IMR-90 (cell line): ENCODE measurements around the gene SWAP70. TPM values are rescaled to one million over a fixed set of nuclear protein-coding genes. Genes with fewer than 3 reads are reported as not detected.

Source experiments
- ATAC-seq: fragments of 200-7000 bp; cut with Tn5 transposase; 2 replicates; pipeline ENCODE4 v1.9.1; 2020; ENCODE audit warnings: low read depth, mild to moderate bottlenecking, moderate library complexity
- BruUV-seq: library from RNA; stranded (reverse); fragments of 400-500 nt; replicated peaks from 2 replicates; lab custom pipeline; 2021; lab: Mats Ljungman, UMichigan
- CTCF ChIA-PET: fragments of 300-600 bp; formaldehyde crosslinking; extraction: SDS; loops from one replicate; lab custom pipeline; 2021; ENCODE audit warnings: antibody characterized with exemption; lab: Yijun Ruan, JAX
- POLR2A ChIA-PET: fragments of 300-600 bp; sonication (Branson Sonifier 250); formaldehyde crosslinking; loops from one replicate; lab custom pipeline; 2022; ENCODE audit warnings: antibody characterized with exemption; ENCODE audit not compliant: unreplicated experiment; lab: Charles Lee
- DNase-seq: peaks from one replicate; pipeline ENCODE4 v3.0.0; 2013
- H2AFZ ChIP-seq: replicated peaks from 2 replicates; pipeline ENCODE3; 2013; ENCODE audit warnings: low read length, mild to moderate bottlenecking; ENCODE audit not compliant: poor library complexity
- H2AK5ac ChIP-seq: 2 replicates; pipeline ENCODE4 v1.6.1; 2013; ENCODE audit warnings: low read depth, low read length, inconsistent platforms
- H2AK9ac ChIP-seq: replicated peaks from 2 replicates; pipeline ENCODE3; 2013; ENCODE audit warnings: mild to moderate bottlenecking, low read depth, low read length, moderate library complexity; ENCODE audit not compliant: poor library complexity
- H2BK120ac ChIP-seq: 2 replicates; pipeline ENCODE4 v1.6.1; 2013; ENCODE audit warnings: low read depth, low read length, inconsistent platforms
- H2BK15ac ChIP-seq: 3 replicates; pipeline ENCODE4 v1.6.1; 2013; ENCODE audit warnings: low read depth, low read length, inconsistent platforms
- H2BK20ac ChIP-seq: 2 replicates; pipeline ENCODE4 v1.6.1; 2013; ENCODE audit warnings: low read depth, mild to moderate bottlenecking, inconsistent platforms, low read length, moderate library complexity
- H2BK5ac ChIP-seq: 2 replicates; pipeline ENCODE4 v1.6.1; 2013; ENCODE audit warnings: mild to moderate bottlenecking, low read depth, low read length, inconsistent platforms; ENCODE audit not compliant: poor library complexity, severe bottlenecking
- H3K14ac ChIP-seq: replicated peaks from 2 replicates; pipeline ENCODE4 v1.6.1; 2013; ENCODE audit warnings: low read depth, low read length, inconsistent platforms
- H3K18ac ChIP-seq: 2 replicates; pipeline ENCODE4 v1.6.1; 2013; ENCODE audit warnings: low read depth, low read length, control low read depth
- H3K23ac ChIP-seq: 2 replicates; pipeline ENCODE4 v1.6.1; 2013; ENCODE audit warnings: low read depth, low read length, inconsistent platforms
- H3K27ac ChIP-seq: 2 replicates; pipeline ENCODE4 v1.5.1; 2013; ENCODE audit warnings: mild to moderate bottlenecking, control low read depth, low read length; ENCODE audit not compliant: insufficient read depth
- H3K27me3 ChIP-seq: 2 replicates; pipeline ENCODE4 v1.6.1; 2013; ENCODE audit warnings: low read length; ENCODE audit not compliant: control insufficient read depth, insufficient read depth
- H3K36me3 ChIP-seq: 2 replicates; pipeline ENCODE4 v1.6.1; 2013; ENCODE audit warnings: low read length, mixed read lengths; ENCODE audit not compliant: control insufficient read depth, insufficient read depth
- H3K4ac ChIP-seq: 2 replicates; pipeline ENCODE4 v1.6.1; 2013; ENCODE audit warnings: low read depth, low read length, inconsistent platforms
- H3K4me1 ChIP-seq: 2 replicates; pipeline ENCODE4 v1.6.1; 2013; ENCODE audit warnings: low read length, mixed read lengths; ENCODE audit not compliant: control insufficient read depth, insufficient read depth
- H3K4me2 ChIP-seq: 2 replicates; pipeline ENCODE4 v1.6.1; 2013; ENCODE audit warnings: low read depth, mild to moderate bottlenecking, control low read depth, low read length, moderate library complexity
- H3K4me3 ChIP-seq: 2 replicates; pipeline ENCODE4 v1.5.1; 2013; ENCODE audit warnings: low read depth, mild to moderate bottlenecking, control low read depth, low read length, moderate library complexity; ENCODE audit not compliant: insufficient read depth
- H3K56ac ChIP-seq: 2 replicates; pipeline ENCODE4 v1.6.1; 2013; ENCODE audit warnings: low read length, inconsistent platforms; ENCODE audit not compliant: insufficient read depth; ENCODE audit errors: extremely low read depth
- H3K79me1 ChIP-seq, 2 experiments: 2 replicates each; pipeline ENCODE4 v1.6.1; 2013; ENCODE audit warnings: low read length in 2 of 2, inconsistent platforms in 1 of 2, low read depth in 1 of 2
- H3K9ac ChIP-seq: 2 replicates; pipeline ENCODE4 v1.6.1; 2013; ENCODE audit warnings: low read depth, low read length, control low read depth
- H3K9me1 ChIP-seq: 2 replicates; pipeline ENCODE4 v1.6.1; 2013; ENCODE audit warnings: low read length, inconsistent platforms; ENCODE audit not compliant: insufficient read depth
- H3K9me3 ChIP-seq: 2 replicates; pipeline ENCODE4 v1.6.1; 2013; ENCODE audit warnings: low read length; ENCODE audit not compliant: control insufficient read depth, insufficient read depth
- H4K20me1 ChIP-seq: 2 replicates; pipeline ENCODE4 v1.6.1; 2013; ENCODE audit warnings: low read length, inconsistent platforms; ENCODE audit not compliant: insufficient read depth
- H4K5ac ChIP-seq: 2 replicates; pipeline ENCODE4 v1.6.1; 2013; ENCODE audit warnings: mild to moderate bottlenecking, low read depth, low read length, control low read depth
- H4K8ac ChIP-seq, 2 experiments: 2 replicates each; pipeline ENCODE4 v1.6.1; 2013; ENCODE audit warnings: low read depth in 2 of 2, low read length in 2 of 2, control low read depth in 1 of 2, inconsistent platforms in 1 of 2
- H4K91ac ChIP-seq: 2 replicates; pipeline ENCODE4 v1.6.1; 2013; ENCODE audit warnings: low read depth, low read length, inconsistent platforms; ENCODE audit not compliant: insufficient read depth
- CEBPB ChIP-seq: IDR thresholded peaks from 2 replicates; pipeline ENCODE4 v1.6.1; 2012; ENCODE audit warnings: low read depth, low read length, improper control_type of control experiment
- CHD1 ChIP-seq: IDR thresholded peaks from 2 replicates; pipeline ENCODE4 v1.6.1; 2012; ENCODE audit warnings: low read depth, low read length, improper control_type of control experiment
- MAZ ChIP-seq: IDR thresholded peaks from 2 replicates; pipeline ENCODE4 v1.6.1; 2012; ENCODE audit warnings: low read depth, mild to moderate bottlenecking, low read length, improper control_type of control experiment, moderate library complexity, borderline replicate concordance
- POLR2A ChIP-seq: IDR thresholded peaks from 2 replicates; pipeline ENCODE4 v1.6.1; 2012; ENCODE audit warnings: mild to moderate bottlenecking, low read depth, low read length
- RCOR1 ChIP-seq: IDR thresholded peaks from 2 replicates; pipeline ENCODE4 v1.6.1; 2012; ENCODE audit warnings: mild to moderate bottlenecking, low read length, improper control_type of control experiment; ENCODE audit not compliant: insufficient replicate concordance
- RFX5 ChIP-seq: IDR thresholded peaks from 2 replicates; pipeline ENCODE4 v1.8.0; 2012; ENCODE audit warnings: low read depth, mild to moderate bottlenecking, low read length, moderate library complexity
- WGBS, 2 experiments: methylation state at CpG; one replicate each; pipeline versions ENCODE4 v1.1.5 to v1.1.7; 2013; ENCODE audit warnings: missing lambda C conversion rate in 2 of 2; ENCODE audit not compliant: insufficient read length in 1 of 2; ENCODE audit errors: extremely low coverage in 2 of 2; 5-methylcytosine and 5-hydroxymethylcytosine counted together
- dilution Hi-C: fragments of 300-500 bp; cut with HindIII; formaldehyde crosslinking; loops from one replicate; pipeline ENCODE4 v1.14.3; 2018; ENCODE audit warnings: low sequenced_read_pairs; ENCODE audit not compliant: unreplicated experiment
- in situ Hi-C: fragments of 300-500 bp; cut with MboI; formaldehyde crosslinking; loops from 3 replicates; pipeline ENCODE4 v1.14.3; 2019; ENCODE audit warnings: low sequenced_read_pairs, inconsistent platforms, mixed read lengths
- intact Hi-C: fragments of 100-400 bp; cut with micrococcal nuclease; formaldehyde crosslinking; loops from 2 replicates; pipeline ENCODE4 v1.10.0; 2022
- polyA plus RNA-seq, 3 experiments: library from polyadenylated mRNA; depleted of rRNA; stranded (reverse); fragments of >200 nt; gene quantifications; 2 replicates each; pipeline ENCODE4 v1.2.3, GENCODE V29; 2012; ENCODE audit warnings: low replicate concordance in 1 of 3
- total RNA-seq: library from RNA; depleted of rRNA; stranded (reverse); fragments of >200 nt; gene quantifications from 2 replicates; pipeline ENCODE4 v1.2.3, GENCODE V29; 2012
- TF ChIP-seq, protein P1 (sequence below): fragments of 150-350 bp; IDR thresholded peaks from 2 replicates; pipeline ENCODE4 v1.6.1; 2017; ENCODE audit warnings: mild to moderate bottlenecking, antibody characterized with exemption, low read length, low read depth
- TF ChIP-seq, protein P2 (sequence below): conservative IDR thresholded peaks from 2 replicates; pipeline ENCODE4 v1.5.1; 2012; ENCODE audit warnings: mild to moderate bottlenecking, low read depth, low read length, improper control_type of control experiment

The SWAP70 gene
- total and polyA plus RNA-seq, 2 of the 4 experiments (the other 2 are of a cell fraction) = 15.5 to 19.9 TPM

DNA sequence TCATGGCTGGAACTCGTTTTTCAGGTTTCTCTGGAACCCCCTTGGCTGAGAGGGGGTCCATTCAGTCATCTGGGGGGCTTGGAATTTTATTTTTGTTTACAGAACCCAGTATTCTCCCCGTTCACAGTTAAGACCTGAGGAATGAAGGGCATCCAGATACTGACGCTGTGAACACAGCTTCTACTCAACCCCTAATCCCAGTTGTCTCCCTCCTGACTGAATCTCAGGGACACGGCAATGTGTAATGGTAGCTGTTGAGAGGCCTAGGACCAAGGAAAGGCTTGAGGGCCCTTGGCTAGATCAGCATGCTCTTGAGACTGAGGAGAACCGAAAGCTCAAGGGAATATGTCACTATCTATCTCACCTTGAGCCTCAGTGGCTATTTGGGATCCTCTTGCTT lies 113.6 kb downstream of the SWAP70 start:
- H3K9me3 ChIP-seq = no peaks in the 10 kb centered on the region
- H2BK20ac ChIP-seq = peak overlapping the region; percentile 94
- peaks cover 21% of the 10 kb centered on the region for H3K4me1 ChIP-seq
- peak overlapping the region; percentile 89 for H4K91ac ChIP-seq
- TF ChIP-seq, protein P1, sequence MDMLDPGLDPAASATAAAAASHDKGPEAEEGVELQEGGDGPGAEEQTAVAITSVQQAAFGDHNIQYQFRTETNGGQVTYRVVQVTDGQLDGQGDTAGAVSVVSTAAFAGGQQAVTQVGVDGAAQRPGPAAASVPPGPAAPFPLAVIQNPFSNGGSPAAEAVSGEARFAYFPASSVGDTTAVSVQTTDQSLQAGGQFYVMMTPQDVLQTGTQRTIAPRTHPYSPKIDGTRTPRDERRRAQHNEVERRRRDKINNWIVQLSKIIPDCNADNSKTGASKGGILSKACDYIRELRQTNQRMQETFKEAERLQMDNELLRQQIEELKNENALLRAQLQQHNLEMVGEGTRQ = no peak
- TF ChIP-seq POLR2A (no peak), RCOR1 (no peak), CHD1 (no peak), MAZ (no peak), CEBPB (no peak), RFX5 (no peak)
- TF ChIP-seq, protein P2, sequence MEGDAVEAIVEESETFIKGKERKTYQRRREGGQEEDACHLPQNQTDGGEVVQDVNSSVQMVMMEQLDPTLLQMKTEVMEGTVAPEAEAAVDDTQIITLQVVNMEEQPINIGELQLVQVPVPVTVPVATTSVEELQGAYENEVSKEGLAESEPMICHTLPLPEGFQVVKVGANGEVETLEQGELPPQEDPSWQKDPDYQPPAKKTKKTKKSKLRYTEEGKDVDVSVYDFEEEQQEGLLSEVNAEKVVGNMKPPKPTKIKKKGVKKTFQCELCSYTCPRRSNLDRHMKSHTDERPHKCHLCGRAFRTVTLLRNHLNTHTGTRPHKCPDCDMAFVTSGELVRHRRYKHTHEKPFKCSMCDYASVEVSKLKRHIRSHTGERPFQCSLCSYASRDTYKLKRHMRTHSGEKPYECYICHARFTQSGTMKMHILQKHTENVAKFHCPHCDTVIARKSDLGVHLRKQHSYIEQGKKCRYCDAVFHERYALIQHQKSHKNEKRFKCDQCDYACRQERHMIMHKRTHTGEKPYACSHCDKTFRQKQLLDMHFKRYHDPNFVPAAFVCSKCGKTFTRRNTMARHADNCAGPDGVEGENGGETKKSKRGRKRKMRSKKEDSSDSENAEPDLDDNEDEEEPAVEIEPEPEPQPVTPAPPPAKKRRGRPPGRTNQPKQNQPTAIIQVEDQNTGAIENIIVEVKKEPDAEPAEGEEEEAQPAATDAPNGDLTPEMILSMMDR = no peak
- peaks cover 27% of the 10 kb centered on the region for H3K36me3 ChIP-seq
- H3K4me3 ChIP-seq = no peak overlapping the region
- in situ Hi-C loops = no loop called here
- DNase-seq = no peak
- no peak for ATAC-seq
- intact Hi-C loops = no loop called here
- H2AK9ac ChIP-seq = peak overlapping the region; percentile 62
- H2BK5ac ChIP-seq = peak overlapping the region; percentile 45
- CTCF ChIA-PET = no interaction called here
- H3K27me3 ChIP-seq = no peaks in the 10 kb centered on the region
- peak overlapping the region; percentile 59; the same call in 1 of the 2 replicates for H3K27ac ChIP-seq
- peak overlapping the region; percentile 89 for H4K5ac ChIP-seq
- no CpG with 5 or more reads among the region's 5 CpGs for WGBS, 2 experiments
- peak overlapping the region; percentile 87 for H2AK5ac ChIP-seq
- BruUV-seq = no TSS peak
- H3K9ac ChIP-seq = no peak overlapping the region
- no peak overlapping the region for H3K56ac ChIP-seq
- dilution Hi-C loops = no loop called here
- H3K23ac ChIP-seq = peak overlapping the region; percentile 91; the same call in 1 of the 2 replicates
- H3K79me1 ChIP-seq = peaks cover 9 to 54% of the 10 kb centered on the region in 2 experiments
- peak overlapping the region; percentile 95 for H3K4ac ChIP-seq
- H3K14ac ChIP-seq = peak overlapping the region; percentile 96
- no peak overlapping the region for H2AFZ ChIP-seq
- peak overlapping the region; percentile 98 for H3K18ac ChIP-seq
- POLR2A ChIA-PET = no interaction called here
- H2BK120ac ChIP-seq = peak overlapping the region; percentile 94
- peak overlapping the region; percentile 91; the same call in 2 of the 3 replicates for H2BK15ac ChIP-seq
- peaks cover 17% of the 10 kb centered on the region for H3K9me1 ChIP-seq
- H4K8ac ChIP-seq = peak overlapping the region; percentile 52 to 80
- H3K4me2 ChIP-seq = no peak overlapping the region
- H4K20me1 ChIP-seq = no peaks in the 10 kb centered on the region
